HT1080 (cell line): ENCODE results near the gene UPK3BL1. TPM values are rescaled to one million over a fixed set of nuclear protein-coding genes. Genes with fewer than 3 reads are reported as not detected.
"Not testable (repeated sequence)": the region's sequence is repeated elsewhere in the genome, so short reads cannot be mapped to it uniquely, and the experiment has no call there.

ENCODE experiments used
- DNase-seq: peaks from one replicate; pipeline ENCODE4 v3.0.0-alpha.2; 2015; ENCODE audit warnings: low read depth
- small RNA-seq: library from RNA; depleted of rRNA; stranded (forward); fragments of <200 nt; gene quantifications from one replicate; pipeline ENCODE3, GENCODE V24; 2014
- total RNA-seq: library from RNA; depleted of rRNA; stranded (reverse); fragments of >200 nt; shearing (Covaris generic); gene quantifications from 2 replicates; pipeline ENCODE4 v1.2.3, GENCODE V29; 2014; rRNA removed

Gene UPK3BL1
- total RNA-seq, 1 experiment from 2014 or later = 55.2 TPM

GRCh38 chr7:102589857-102590256 lies 52.7 kb downstream of the UPK3BL1 start:
- not testable (repeated sequence) for DNase-seq

Small RNA genes lying within 50 kb of the gene (small RNA-seq; reads per million reads assigned to genes)
- gene AC105052.3 = not detected
- gene UPK3BL1 = not detected

Other genes with a start within 250 kb of the UPK3BL1 start
- 19.9 and 21.1 TPM in 2 replicates for gene PRKRIP1, start 246.4 kb downstream of the UPK3BL1 start, total RNA-seq
- 41.0 and 60.3 TPM in 2 replicates for gene ORAI2, start 209.2 kb downstream of the UPK3BL1 start, total RNA-seq
- 27.3 and 28.2 TPM in 2 replicates for gene ALKBH4, start 177.9 kb downstream of the UPK3BL1 start, total RNA-seq
- gene LRWD1, start 177.8 kb downstream of the UPK3BL1 start, total RNA-seq = 49.3 and 55.6 TPM in 2 replicates
- 81.7 and 93.9 TPM in 2 replicates for gene POLR2J, start 163.9 kb downstream of the UPK3BL1 start, total RNA-seq
- 0.67 and 1.2 TPM in 2 replicates for gene RASA4B, start 125.0 kb downstream of the UPK3BL1 start, total RNA-seq
- 4.7 and 6.4 TPM in 2 replicates for gene UPK3BL2, start 99.1 kb downstream of the UPK3BL1 start, total RNA-seq
- gene SPDYE2, start 91.6 kb downstream of the UPK3BL1 start, total RNA-seq = not detected in 2 replicates
- 20.6 and 32.1 TPM in 2 replicates for gene POLR2J3, start 70.2 kb downstream of the UPK3BL1 start, total RNA-seq
- 1.3 and 2.8 TPM in 2 replicates for gene RASA4, start 26.0 kb downstream of the UPK3BL1 start, total RNA-seq
- not detected in 2 replicates for gene SPDYE2B, start 7.5 kb upstream of the UPK3BL1 start, total RNA-seq
- gene POLR2J2, start 28.9 kb upstream of the UPK3BL1 start, total RNA-seq = 1.5 and 1.6 TPM in 2 replicates
- 6.9 and 8.2 TPM in 2 replicates for gene FAM185A, start 106.2 kb upstream of the UPK3BL1 start, total RNA-seq